ENCODE data around the gene DHTKD1.

DNA sequence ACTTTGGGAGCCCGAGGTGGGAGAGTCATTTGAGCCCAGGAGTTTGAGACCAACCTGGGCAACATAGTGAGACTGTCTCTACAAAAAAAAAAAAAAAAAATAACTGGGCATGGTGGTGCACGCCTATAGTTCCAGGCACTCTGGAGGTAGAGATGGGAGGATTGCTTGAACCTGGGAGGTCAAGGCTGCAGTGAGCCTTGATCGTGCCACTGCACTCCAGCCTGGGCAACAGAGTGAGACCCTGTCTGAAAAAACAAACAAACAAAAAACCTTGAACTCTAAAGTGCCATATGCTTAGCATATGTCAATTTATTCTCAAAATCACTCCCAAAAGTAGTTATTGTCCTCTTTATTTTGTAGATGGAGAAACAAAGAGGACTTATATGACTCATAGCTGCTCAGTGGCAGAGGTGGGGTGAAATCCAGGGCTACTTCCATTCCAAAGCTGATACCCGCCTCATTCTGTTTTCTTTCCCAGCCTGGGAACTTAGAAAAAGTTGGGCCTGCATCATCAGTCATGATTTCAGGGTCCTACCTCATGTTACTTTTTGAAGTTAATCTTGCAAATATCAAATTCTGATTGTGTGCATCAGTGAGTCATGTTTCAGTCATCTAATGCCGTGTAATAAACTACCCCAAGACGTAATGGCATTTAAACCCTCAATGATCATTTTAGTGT lies 13.3 kb downstream of the DHTKD1 start:
- TF ChIP-seq, protein P1, sequence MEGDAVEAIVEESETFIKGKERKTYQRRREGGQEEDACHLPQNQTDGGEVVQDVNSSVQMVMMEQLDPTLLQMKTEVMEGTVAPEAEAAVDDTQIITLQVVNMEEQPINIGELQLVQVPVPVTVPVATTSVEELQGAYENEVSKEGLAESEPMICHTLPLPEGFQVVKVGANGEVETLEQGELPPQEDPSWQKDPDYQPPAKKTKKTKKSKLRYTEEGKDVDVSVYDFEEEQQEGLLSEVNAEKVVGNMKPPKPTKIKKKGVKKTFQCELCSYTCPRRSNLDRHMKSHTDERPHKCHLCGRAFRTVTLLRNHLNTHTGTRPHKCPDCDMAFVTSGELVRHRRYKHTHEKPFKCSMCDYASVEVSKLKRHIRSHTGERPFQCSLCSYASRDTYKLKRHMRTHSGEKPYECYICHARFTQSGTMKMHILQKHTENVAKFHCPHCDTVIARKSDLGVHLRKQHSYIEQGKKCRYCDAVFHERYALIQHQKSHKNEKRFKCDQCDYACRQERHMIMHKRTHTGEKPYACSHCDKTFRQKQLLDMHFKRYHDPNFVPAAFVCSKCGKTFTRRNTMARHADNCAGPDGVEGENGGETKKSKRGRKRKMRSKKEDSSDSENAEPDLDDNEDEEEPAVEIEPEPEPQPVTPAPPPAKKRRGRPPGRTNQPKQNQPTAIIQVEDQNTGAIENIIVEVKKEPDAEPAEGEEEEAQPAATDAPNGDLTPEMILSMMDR (conservative IDR thresholded peaks at IDR 0.05 in 1 of 2, IDR thresholded peaks at IDR 0.05 in 1 of 2; ENCODE audit: extremely low read depth in 1 of 2, insufficient read depth in 1 of 2, low read depth in 1 of 2, low read length in 2 of 2), result no peak
- no peak for TF ChIP-seq EZH2 (IDR thresholded peaks at IDR 0.05; ENCODE audit: borderline replicate concordance, low read length)

Measured in mammary epithelial cell (primary cell).